BE2C (cell line): Measurements from ENCODE around the gene ACYP1.

ENCODE experiments used
- DNase-seq: peaks from one replicate; pipeline ENCODE4 v3.0.0-alpha.2; 2020
- H3K27me3 ChIP-seq: fragments of 250-450 bp; sonication (Bioruptor Pico); 2 replicates; pipeline ENCODE4 v1.5.1; 2020; ENCODE audit warnings: mild to moderate bottlenecking
- H3K36me3 ChIP-seq: fragments of 250-450 bp; sonication (Bioruptor Pico); 2 replicates; pipeline ENCODE4 v1.5.1; 2020; ENCODE audit warnings: mild to moderate bottlenecking
- H3K4me1 ChIP-seq: fragments of 250-450 bp; sonication (Bioruptor Pico); 2 replicates; pipeline ENCODE4 v1.5.1; 2020
- H3K4me3 ChIP-seq: 2 replicates; pipeline ENCODE4 v1.5.1; 2011; ENCODE audit warnings: low read depth, low read length
- H3K9me3 ChIP-seq: fragments of 250-450 bp; sonication (Bioruptor Pico); 2 replicates; pipeline ENCODE4 v1.5.1; 2020
- TF ChIP-seq, protein P1 (sequence below): IDR thresholded peaks from 2 replicates; pipeline ENCODE4 v1.5.1; 2012; ENCODE audit warnings: mild to moderate bottlenecking, low read depth, low read length

Gene ACYP1

GRCh38 chr14:75049136-75049535 is 14.7 kb downstream of the ACYP1 start:
- TF ChIP-seq, protein P1, sequence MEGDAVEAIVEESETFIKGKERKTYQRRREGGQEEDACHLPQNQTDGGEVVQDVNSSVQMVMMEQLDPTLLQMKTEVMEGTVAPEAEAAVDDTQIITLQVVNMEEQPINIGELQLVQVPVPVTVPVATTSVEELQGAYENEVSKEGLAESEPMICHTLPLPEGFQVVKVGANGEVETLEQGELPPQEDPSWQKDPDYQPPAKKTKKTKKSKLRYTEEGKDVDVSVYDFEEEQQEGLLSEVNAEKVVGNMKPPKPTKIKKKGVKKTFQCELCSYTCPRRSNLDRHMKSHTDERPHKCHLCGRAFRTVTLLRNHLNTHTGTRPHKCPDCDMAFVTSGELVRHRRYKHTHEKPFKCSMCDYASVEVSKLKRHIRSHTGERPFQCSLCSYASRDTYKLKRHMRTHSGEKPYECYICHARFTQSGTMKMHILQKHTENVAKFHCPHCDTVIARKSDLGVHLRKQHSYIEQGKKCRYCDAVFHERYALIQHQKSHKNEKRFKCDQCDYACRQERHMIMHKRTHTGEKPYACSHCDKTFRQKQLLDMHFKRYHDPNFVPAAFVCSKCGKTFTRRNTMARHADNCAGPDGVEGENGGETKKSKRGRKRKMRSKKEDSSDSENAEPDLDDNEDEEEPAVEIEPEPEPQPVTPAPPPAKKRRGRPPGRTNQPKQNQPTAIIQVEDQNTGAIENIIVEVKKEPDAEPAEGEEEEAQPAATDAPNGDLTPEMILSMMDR: no peak
- Histone ChIP-seq H3K9me3 (no peaks in the 10 kb centered on the region), H3K36me3 (peaks cover 9% of the 10 kb centered on the region; the same call in 1 of the 2 replicates), H3K4me1 (peaks cover 8% of the 10 kb centered on the region), H3K4me3 (no peak overlapping the region), H3K27me3 (no peaks in the 10 kb centered on the region)
- no peak for DNase-seq

GRCh38 chr14:75048101-75048500 is 15.7 kb downstream of the ACYP1 start:
- H3K9me3 ChIP-seq: no peaks in the 10 kb centered on the region
- no peak for DNase-seq
- no peak overlapping the region for H3K4me3 ChIP-seq
- TF ChIP-seq, protein P1: no peak
- H3K4me1 ChIP-seq: no peaks in the 10 kb centered on the region; the same call in 1 of the 2 replicates
- no peaks in the 10 kb centered on the region for H3K27me3 ChIP-seq
- peaks cover 10% of the 10 kb centered on the region for H3K36me3 ChIP-seq

DNA sequence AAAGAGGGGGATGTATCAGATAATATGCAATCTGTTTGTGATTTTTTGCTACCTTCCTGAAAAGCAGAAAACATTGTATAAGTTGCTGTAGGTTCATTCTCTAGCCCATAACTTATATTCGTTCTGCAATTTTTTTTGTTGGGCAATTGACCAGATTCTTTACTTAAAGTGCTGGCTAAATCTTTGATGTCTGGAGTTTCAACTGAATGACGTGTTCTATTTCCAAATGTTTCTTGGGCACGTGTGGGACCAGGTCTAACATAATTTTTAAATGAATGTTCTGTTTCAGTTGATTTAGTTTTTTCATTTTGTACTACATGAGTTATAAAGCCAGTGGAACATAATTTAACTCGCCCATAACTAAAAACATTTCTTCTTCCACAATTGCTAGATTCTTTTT is 16.3 kb downstream of the ACYP1 start:
- Histone ChIP-seq H3K4me1 (no peaks in the 10 kb centered on the region; the same call in 1 of the 2 replicates), H3K4me3 (no peak overlapping the region), H3K36me3 (peaks cover 10% of the 10 kb centered on the region), H3K27me3 (no peaks in the 10 kb centered on the region), H3K9me3 (no peaks in the 10 kb centered on the region)
- TF ChIP-seq, protein P1: no peak
- DNase-seq: no peak

GRCh38 chr14:75046899-75047298 is 16.9 kb downstream of the ACYP1 start:
- DNase-seq: no peak

DNA sequence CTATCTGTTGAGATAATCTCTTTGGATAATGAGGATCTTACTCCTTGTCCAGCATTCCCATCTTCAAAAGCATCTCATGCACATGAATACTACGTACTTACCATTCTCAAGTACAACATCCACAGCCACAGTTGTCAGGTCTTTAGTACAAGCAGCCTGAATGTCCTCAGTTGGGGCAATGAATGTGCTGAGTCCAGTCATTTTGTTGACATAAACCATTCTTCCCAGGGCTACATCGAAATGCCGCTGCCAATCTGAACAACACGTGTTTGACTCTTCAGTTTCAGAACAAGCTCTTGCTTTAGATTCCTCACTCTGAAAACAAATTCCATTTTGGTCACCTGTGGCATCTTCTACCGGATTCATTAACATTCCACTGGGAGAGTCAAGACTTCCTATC is 17.5 kb downstream of the ACYP1 start:
- H3K4me1 ChIP-seq: no peaks in the 10 kb centered on the region; the same call in 1 of the 2 replicates
- H3K27me3 ChIP-seq: no peaks in the 10 kb centered on the region
- H3K36me3 ChIP-seq: peaks cover 17% of the 10 kb centered on the region
- H3K4me3 ChIP-seq: no peak overlapping the region
- TF ChIP-seq, protein P1: no peak
- DNase-seq: no peak
- no peaks in the 10 kb centered on the region for H3K9me3 ChIP-seq

More at GRCh38 chr14:75046899-75047298, 16.9 kb downstream of the ACYP1 start:
- TF ChIP-seq, protein P1: no peak
- Histone ChIP-seq H3K4me1 (no peaks in the 10 kb centered on the region; the same call in 1 of the 2 replicates), H3K27me3 (no peaks in the 10 kb centered on the region), H3K36me3 (peaks cover 12% of the 10 kb centered on the region), H3K4me3 (no peak overlapping the region), H3K9me3 (no peaks in the 10 kb centered on the region)

DNA sequence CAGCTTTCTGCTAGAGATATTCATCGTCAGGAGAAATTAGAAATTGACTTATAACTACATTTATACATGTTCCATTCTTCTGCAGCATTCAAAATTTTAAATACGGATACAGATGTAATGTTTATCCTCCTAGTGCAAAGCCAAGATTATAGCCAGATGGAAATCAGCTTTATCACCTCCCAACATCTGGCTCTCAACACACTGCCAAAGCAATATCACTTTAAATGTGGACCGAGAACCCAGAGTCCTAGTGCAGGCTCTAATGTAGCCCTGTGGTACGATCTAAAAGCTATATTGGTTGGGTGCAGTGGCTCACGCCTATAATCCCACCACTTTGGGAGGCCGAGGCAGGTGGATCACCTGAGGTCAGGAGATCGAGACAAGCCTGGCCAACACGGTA is 19.1 kb downstream of the ACYP1 start:
- no peak for DNase-seq
- Histone ChIP-seq H3K27me3 (no peaks in the 10 kb centered on the region), H3K4me3 (no peak overlapping the region), H3K9me3 (no peaks in the 10 kb centered on the region), H3K36me3 (peaks cover 25% of the 10 kb centered on the region), H3K4me1 (no peaks in the 10 kb centered on the region; the same call in 1 of the 2 replicates)
- TF ChIP-seq, protein P1: no peak
